Endodermal cell (in vitro differentiated cells): Measurements from ENCODE around the gene SSRP1. TPM values are rescaled to one million over a fixed set of nuclear protein-coding genes. Genes with fewer than 3 reads are reported as not detected.
A peak's percentile ranks its signal among the peaks of the same experiment; 100 is the strongest.

ENCODE experiments used
- DNase-seq: peaks from one replicate; pipeline ENCODE4 v3.0.0-alpha.2; 2017
- H3K27ac ChIP-seq: 2 replicates; pipeline ENCODE4 v1.5.1; 2013; ENCODE audit warnings: mild to moderate bottlenecking, low read depth, low read length, moderate library complexity
- H3K27me3 ChIP-seq: 2 replicates; pipeline ENCODE4 v1.6.1; 2013; ENCODE audit warnings: mild to moderate bottlenecking, low read length, moderate library complexity; ENCODE audit not compliant: insufficient read depth, control insufficient read depth, poor library complexity, severe bottlenecking
- H3K36me3 ChIP-seq: 2 replicates; pipeline ENCODE4 v1.7.0; 2013; ENCODE audit warnings: mild to moderate bottlenecking, low read length, moderate library complexity; ENCODE audit not compliant: control insufficient read depth, insufficient read depth
- H3K4me1 ChIP-seq: one replicate; pipeline ENCODE4 v1.7.0; 2013; ENCODE audit warnings: low read length; ENCODE audit not compliant: control insufficient read depth, insufficient read depth
- H3K4me3 ChIP-seq: 2 replicates; pipeline ENCODE4 v1.5.1; 2013; ENCODE audit warnings: mild to moderate bottlenecking, low read length, moderate library complexity
- H3K9ac ChIP-seq: 2 replicates; pipeline ENCODE4 v1.6.1; 2013; ENCODE audit warnings: mild to moderate bottlenecking, low read length, moderate library complexity; ENCODE audit not compliant: poor library complexity, severe bottlenecking; ENCODE audit errors: extremely low read depth
- H3K9me3 ChIP-seq: 2 replicates; pipeline ENCODE4 v1.6.1; 2013; ENCODE audit warnings: mild to moderate bottlenecking, low read length, moderate library complexity; ENCODE audit not compliant: control insufficient read depth
- H3K27ac Mint-ChIP-seq: 2 replicates; pipeline ENCODE4 v1.8.0; 2020; ENCODE audit warnings: mixed read lengths
- H3K27me3 Mint-ChIP-seq: 2 replicates; pipeline ENCODE4 v1.8.0; 2021; ENCODE audit warnings: mild to moderate bottlenecking, mixed read lengths; ENCODE audit not compliant: insufficient read depth
- H3K36me3 Mint-ChIP-seq: 2 replicates; pipeline ENCODE4 v1.8.0; 2020; ENCODE audit warnings: low read depth, mixed read lengths
- H3K4me1 Mint-ChIP-seq: 2 replicates; pipeline ENCODE4 v1.8.0; 2020; ENCODE audit warnings: mixed read lengths
- H3K4me3 Mint-ChIP-seq: 2 replicates; pipeline ENCODE4 v1.8.0; 2020; ENCODE audit warnings: mild to moderate bottlenecking, moderate library complexity, mixed read lengths
- H3K9me3 Mint-ChIP-seq: 2 replicates; pipeline ENCODE4 v1.8.0; 2020; ENCODE audit warnings: mild to moderate bottlenecking, mixed read lengths
- WGBS, 2 experiments: methylation state at CpG; one replicate each; pipeline versions ENCODE4 v1.1.5 to v1.1.7; 2013; ENCODE audit warnings: missing lambda C conversion rate in 2 of 2, mixed read lengths in 1 of 2; ENCODE audit not compliant: insufficient coverage in 1 of 2, insufficient read length in 1 of 2; 5-methylcytosine and 5-hydroxymethylcytosine counted together
- total RNA-seq, 2 donors: library from RNA; stranded (reverse); fragmentation: NEBNext Ultra II Directional in 1 of 2; extraction: Animal tissue kit (Norgen Biotek cat#: 25700) in 1 of 2; gene quantifications; 2 replicates in 1 of 2; 3 replicates in 1 of 2; pipeline ENCODE4 v1.2.1, GENCODE V29; 2021
- TF ChIP-seq, protein P1 (sequence below): fragments of 200-600 bp; sonication (generic); conservative IDR thresholded peaks from 2 replicates; pipeline ENCODE4 v1.5.0; 2021; ENCODE audit warnings: antibody characterized with exemption, mild to moderate bottlenecking

Gene SSRP1
- total RNA-seq, 2 donors from 2014 or later: 145 to 182 TPM

- Histone ChIP-seq H3K36me3 (peaks cover 60% of the 10 kb centered on the region), H3K27ac (no peak overlapping the region), H3K9me3 (no peaks in the 10 kb centered on the region), H3K4me3 (no peak overlapping the region), H3K4me1 (no peaks in the 10 kb centered on the region), H3K27me3 (no peaks in the 10 kb centered on the region), H3K9ac (no peak overlapping the region)
- Mint-ChIP-seq H3K9me3 (no peaks in the 10 kb centered on the region), H3K4me3 (no peak overlapping the region), H3K27me3 (no peaks in the 10 kb centered on the region), H3K27ac (no peak overlapping the region), H3K4me1 (peaks cover 15% of the 10 kb centered on the region), H3K36me3 (peaks cover 35% of the 10 kb centered on the region)
- 93% methylated on average over 15 to 26 of the region's 26 CpGs for WGBS, 2 experiments
- no peak for DNase-seq
- TF ChIP-seq, protein P1, sequence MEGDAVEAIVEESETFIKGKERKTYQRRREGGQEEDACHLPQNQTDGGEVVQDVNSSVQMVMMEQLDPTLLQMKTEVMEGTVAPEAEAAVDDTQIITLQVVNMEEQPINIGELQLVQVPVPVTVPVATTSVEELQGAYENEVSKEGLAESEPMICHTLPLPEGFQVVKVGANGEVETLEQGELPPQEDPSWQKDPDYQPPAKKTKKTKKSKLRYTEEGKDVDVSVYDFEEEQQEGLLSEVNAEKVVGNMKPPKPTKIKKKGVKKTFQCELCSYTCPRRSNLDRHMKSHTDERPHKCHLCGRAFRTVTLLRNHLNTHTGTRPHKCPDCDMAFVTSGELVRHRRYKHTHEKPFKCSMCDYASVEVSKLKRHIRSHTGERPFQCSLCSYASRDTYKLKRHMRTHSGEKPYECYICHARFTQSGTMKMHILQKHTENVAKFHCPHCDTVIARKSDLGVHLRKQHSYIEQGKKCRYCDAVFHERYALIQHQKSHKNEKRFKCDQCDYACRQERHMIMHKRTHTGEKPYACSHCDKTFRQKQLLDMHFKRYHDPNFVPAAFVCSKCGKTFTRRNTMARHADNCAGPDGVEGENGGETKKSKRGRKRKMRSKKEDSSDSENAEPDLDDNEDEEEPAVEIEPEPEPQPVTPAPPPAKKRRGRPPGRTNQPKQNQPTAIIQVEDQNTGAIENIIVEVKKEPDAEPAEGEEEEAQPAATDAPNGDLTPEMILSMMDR: no peak
Observed at GRCh38 chr11:57313071-57313787, 22.5 kb downstream of the SSRP1 start.

GRCh38 chr11:57312511-57313021, 23.1 kb downstream of the SSRP1 start:
- Mint-ChIP-seq H3K4me1 (peaks cover 13% of the 10 kb centered on the region), H3K9me3 (no peaks in the 10 kb centered on the region), H3K27me3 (no peaks in the 10 kb centered on the region), H3K4me3 (no peak overlapping the region), H3K27ac (peak overlapping the region; percentile 80), H3K36me3 (peaks cover 37% of the 10 kb centered on the region)
- Histone ChIP-seq H3K9me3 (no peaks in the 10 kb centered on the region), H3K9ac (no peak overlapping the region), H3K27ac (no peak overlapping the region), H3K4me3 (no peak overlapping the region), H3K4me1 (no peaks in the 10 kb centered on the region), H3K27me3 (no peaks in the 10 kb centered on the region), H3K36me3 (peaks cover 59% of the 10 kb centered on the region)
- TF ChIP-seq, protein P1: no peak
- DNase-seq: no peak
- WGBS, 2 experiments: 95 to 100% methylated on average over 7 to 10 of the region's 10 CpGs

DNA sequence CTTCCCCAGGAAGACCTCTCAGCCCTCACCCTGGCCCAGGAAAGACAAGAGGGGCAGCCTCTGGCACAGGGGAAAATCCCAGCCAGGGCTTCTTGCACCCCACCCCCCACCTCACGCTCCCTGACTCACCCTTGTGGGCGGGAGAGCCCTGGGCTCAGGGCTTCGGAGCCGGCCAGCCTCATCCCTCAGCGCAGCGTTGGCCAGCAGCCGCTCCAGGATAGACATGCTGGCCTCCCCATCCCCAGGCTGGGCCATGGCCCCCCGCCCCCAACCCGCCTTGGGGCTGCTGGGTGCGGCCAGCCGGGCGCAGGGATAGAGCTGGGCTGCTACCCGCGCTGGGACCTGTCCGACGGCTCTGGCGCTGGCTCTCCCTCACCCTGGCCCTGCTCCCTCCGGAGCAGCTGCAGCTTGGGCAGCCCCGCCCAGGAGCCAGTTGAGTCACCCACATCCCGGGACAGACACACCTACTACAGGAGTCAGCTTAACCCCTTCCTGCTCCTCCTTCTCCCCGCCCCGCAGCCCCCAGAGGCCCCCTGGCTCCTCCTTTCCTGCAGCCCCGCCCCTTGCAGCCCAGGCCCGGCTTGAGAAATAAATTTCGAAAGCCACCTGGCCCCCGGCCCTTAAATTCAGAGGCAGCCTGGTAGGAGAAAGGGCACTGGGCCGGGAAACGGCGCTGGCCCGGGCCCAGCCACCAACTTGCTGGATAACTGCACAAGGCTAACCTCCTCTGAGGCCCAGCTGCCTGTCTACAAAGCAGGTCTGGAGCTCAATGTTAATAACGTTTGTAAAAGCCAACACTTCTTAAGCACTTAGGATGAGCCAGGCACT, 24.4 kb downstream of the SSRP1 start:
- no peaks in the 10 kb centered on the region for H3K27me3 ChIP-seq

More for the DNA sequence above, 24.4 kb downstream of the SSRP1 start:
- Histone ChIP-seq H3K27ac (no peak overlapping the region), H3K9ac (peak overlapping the region; percentile 23), H3K9me3 (no peaks in the 10 kb centered on the region), H3K4me1 (no peaks in the 10 kb centered on the region), H3K36me3 (peaks cover 50% of the 10 kb centered on the region), H3K4me3 (peak overlapping the region; percentile 72)
- TF ChIP-seq, protein P1: no peak
- peak; percentile 97 for DNase-seq
- Mint-ChIP-seq H3K36me3 (peaks cover 39% of the 10 kb centered on the region), H3K9me3 (no peaks in the 10 kb centered on the region), H3K4me3 (peak overlapping the region; percentile 45), H3K27ac (peak overlapping the region; percentile 52), H3K27me3 (no peaks in the 10 kb centered on the region), H3K4me1 (peaks cover 23% of the 10 kb centered on the region)
- 13 to 20% methylated on average over 15 to 31 of the region's 31 CpGs for WGBS, 2 experiments
